GM19395 (cell line): Measurements from ENCODE around the gene PLEKHN1.

Experiments
- ATAC-seq: cut with Tn5 transposase; IDR thresholded peaks from one replicate; pipeline ENCODE4 v1.9.1; 2021; ENCODE audit warnings: mild to moderate bottlenecking, moderate library complexity; ENCODE audit not compliant: unreplicated experiment

Gene PLEKHN1

DNA sequence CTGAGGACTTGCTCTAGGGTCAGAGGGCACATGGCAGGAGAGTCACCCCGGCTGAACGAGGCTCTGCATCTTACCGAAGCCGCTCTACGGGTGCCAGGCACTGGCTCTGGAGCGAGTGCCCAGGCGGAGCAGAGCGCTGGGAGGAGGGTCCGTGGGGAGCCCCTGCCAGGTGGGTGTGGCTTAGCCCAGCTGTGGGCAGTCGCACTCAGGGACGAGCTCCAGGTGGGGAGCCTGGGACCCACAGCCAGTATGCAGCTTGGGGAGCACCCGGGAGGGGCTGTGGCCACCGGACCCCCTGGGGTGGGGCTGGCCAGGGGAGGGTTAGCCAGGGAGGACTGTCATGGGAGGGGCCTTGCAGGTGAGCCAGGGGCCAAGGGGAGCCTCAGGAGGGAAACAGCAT lies 57.4 kb downstream of the PLEKHN1 start:
- ATAC-seq: no peak

DNA sequence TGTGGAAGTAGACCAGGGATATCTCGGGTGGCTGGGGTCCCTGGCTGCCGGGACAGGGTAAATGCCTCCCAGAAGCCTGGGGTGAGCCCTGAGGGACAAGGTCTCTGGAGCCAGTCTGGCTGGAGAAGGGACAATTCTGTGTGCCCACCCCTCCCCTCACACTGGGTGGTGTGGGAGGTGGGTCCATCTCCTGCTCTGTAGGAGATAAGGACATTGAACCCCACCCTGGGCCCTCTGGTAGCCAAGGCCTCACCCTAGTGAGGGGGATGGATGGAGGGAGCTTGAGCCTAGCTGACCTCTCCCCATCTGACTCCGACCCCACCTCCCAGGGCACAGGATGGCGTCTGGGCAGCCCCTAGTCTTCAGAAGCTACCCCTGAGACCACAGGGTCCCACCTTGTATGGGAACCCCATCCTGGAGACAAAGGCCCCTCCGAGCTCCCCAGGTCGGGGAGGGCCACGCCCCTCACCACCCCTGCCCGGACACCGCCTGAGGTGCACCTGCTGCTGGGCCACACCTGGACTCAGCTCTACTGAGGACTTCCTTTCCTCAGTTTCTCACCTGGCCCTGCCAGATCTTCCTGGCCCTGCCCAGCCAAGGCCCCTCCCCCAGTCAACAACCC lies 58.0 kb downstream of the PLEKHN1 start:
- no peak for ATAC-seq

DNA sequence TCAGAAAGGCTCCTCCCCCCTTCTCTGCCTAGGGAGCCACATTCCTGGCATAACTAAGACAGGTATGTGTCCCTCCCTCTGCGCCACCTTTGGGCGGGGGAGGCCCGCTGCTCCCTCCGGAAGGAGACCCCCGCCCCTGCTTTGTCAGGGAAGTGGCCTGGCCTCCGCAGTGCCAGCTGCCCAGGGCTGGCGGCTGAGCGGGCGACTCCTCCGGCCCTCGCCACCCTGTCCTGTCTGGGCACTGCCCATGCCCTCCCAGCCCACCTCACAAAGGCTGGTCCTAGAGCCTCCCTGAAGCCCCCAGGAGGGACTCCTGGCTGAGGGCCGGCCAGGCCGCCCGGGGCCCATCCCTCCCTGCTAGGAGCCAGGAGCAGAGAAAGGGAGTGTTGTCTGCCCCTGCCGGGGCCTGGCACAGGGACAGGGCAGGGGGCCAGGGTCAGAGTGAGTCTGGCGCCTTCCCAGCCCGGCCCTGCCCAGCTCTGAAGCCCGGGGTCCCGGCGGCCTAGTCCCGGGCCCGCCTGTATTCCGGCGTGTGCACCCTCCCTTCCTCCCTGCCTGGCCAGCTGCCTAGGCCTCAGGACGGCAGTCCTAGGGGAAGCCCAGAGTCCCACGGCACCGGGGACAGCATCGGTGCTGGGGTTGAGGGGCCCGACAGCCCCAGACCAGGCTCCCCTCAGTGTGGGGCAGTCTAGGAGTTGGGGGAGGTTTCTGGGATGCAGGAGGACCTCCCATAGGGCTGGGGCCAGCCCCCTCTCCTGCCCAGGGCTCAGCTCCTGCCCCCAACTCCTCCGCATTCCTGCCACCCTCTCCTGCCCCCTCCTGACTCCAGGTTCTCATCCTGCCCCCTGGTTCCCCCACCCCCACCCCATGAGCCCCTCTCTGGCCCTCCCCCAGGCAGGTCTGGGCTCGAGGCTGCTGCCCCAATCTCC lies 58.8 kb downstream of the PLEKHN1 start:
- no peak for ATAC-seq
